Ishikawa (cell line): ENCODE results near the gene TSR1.

Experiments used
- CEBPB ChIP-seq: IDR thresholded peaks from 2 replicates; pipeline ENCODE4 v1.6.1; 2012
- CREB1 ChIP-seq: IDR thresholded peaks from 2 replicates; pipeline ENCODE4 v1.6.1; 2012; ENCODE audit warnings: low read depth
- EGR1 ChIP-seq: IDR thresholded peaks from 2 replicates; pipeline ENCODE4 v1.6.1; 2012
- EP300 ChIP-seq: IDR thresholded peaks from 2 replicates; pipeline ENCODE4 v1.6.1; 2012; ENCODE audit warnings: borderline replicate concordance
- FOXM1 ChIP-seq: IDR thresholded peaks from 2 replicates; pipeline ENCODE4 v1.6.1; 2012; ENCODE audit warnings: low read depth, borderline replicate concordance
- MAX ChIP-seq: IDR thresholded peaks from 2 replicates; pipeline ENCODE4 v1.6.1; 2012
- NFIC ChIP-seq: IDR thresholded peaks from 2 replicates; pipeline ENCODE4 v1.6.1; 2012
- RAD21 ChIP-seq: IDR thresholded peaks from 2 replicates; pipeline ENCODE4 v1.6.1; 2012; ENCODE audit warnings: low read depth
- TAF1 ChIP-seq: IDR thresholded peaks from 2 replicates; pipeline ENCODE4 v1.6.1; 2012; ENCODE audit warnings: low read depth, mild to moderate bottlenecking
- TCF12 ChIP-seq: IDR thresholded peaks from 2 replicates; pipeline ENCODE4 v1.6.1; 2012; ENCODE audit warnings: low read depth
- TEAD4 ChIP-seq: IDR thresholded peaks from 2 replicates; pipeline ENCODE4 v1.6.1; 2012
- USF1 ChIP-seq: IDR thresholded peaks from 2 replicates; pipeline ENCODE4 v1.6.1; 2012
- YY1 ChIP-seq: IDR thresholded peaks from 2 replicates; pipeline ENCODE4 v1.6.1; 2012; ENCODE audit warnings: low read depth
- ZBTB7A ChIP-seq: IDR thresholded peaks from 2 replicates; pipeline ENCODE4 v1.6.1; 2012; ENCODE audit warnings: low read depth
- TF ChIP-seq, protein P1 (sequence below): IDR thresholded peaks from 2 replicates; pipeline ENCODE4 v1.6.1; 2012; ENCODE audit warnings: low read depth, mild to moderate bottlenecking

TSR1 gene

DNA sequence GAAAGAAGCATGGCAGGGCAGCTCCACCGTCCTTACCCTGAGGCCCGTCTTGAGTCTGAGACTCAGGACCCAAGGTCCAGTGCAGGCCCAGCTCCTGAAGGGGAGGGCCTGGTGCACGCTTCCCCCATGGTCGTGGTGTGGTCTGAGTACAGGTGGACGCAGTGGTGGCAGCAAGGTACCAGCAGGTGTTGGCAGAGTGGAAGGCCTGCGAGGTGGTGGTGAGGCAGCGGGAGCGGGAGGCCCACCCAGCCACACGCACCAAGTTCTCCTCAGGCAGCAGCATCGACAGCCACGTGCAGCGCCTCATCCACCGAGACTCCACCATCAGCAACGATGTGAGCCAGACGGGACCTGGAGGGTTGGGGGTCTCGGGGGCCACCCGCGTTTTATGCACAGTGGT lies 36.9 kb upstream of the TSR1 start:
- TF ChIP-seq TAF1 (no peak), RAD21 (no peak), USF1 (no peak), EP300 (no peak), NFIC (no peak), EGR1 (no peak), MAX (no peak), YY1 (no peak), TEAD4 (no peak), TCF12 (no peak), ZBTB7A (no peak), CREB1 (no peak)
- TF ChIP-seq, protein P1, sequence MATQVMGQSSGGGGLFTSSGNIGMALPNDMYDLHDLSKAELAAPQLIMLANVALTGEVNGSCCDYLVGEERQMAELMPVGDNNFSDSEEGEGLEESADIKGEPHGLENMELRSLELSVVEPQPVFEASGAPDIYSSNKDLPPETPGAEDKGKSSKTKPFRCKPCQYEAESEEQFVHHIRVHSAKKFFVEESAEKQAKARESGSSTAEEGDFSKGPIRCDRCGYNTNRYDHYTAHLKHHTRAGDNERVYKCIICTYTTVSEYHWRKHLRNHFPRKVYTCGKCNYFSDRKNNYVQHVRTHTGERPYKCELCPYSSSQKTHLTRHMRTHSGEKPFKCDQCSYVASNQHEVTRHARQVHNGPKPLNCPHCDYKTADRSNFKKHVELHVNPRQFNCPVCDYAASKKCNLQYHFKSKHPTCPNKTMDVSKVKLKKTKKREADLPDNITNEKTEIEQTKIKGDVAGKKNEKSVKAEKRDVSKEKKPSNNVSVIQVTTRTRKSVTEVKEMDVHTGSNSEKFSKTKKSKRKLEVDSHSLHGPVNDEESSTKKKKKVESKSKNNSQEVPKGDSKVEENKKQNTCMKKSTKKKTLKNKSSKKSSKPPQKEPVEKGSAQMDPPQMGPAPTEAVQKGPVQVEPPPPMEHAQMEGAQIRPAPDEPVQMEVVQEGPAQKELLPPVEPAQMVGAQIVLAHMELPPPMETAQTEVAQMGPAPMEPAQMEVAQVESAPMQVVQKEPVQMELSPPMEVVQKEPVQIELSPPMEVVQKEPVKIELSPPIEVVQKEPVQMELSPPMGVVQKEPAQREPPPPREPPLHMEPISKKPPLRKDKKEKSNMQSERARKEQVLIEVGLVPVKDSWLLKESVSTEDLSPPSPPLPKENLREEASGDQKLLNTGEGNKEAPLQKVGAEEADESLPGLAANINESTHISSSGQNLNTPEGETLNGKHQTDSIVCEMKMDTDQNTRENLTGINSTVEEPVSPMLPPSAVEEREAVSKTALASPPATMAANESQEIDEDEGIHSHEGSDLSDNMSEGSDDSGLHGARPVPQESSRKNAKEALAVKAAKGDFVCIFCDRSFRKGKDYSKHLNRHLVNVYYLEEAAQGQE: no peak

DNA sequence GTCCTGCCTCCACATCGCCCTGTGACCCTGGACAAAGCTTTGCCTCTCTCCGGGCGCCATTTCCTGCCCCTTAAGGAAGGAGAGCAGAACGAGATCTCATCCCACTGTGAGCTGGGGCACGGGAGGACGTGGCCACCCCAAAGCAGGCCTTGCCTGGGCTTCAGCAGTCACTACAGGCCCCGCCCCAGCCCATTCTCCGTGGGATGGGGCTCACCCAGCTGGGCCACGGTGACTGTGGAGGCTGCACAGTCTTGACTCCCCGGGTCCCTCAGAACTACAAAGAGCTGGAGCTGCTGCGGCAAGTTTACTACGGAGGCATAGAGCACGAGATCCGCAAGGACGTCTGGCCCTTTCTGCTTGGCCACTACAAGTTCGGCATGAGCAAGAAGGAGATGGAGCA lies 36.4 kb upstream of the TSR1 start:
- TF ChIP-seq USF1 (no peak), YY1 (no peak), NFIC (no peak), RAD21 (no peak), ZBTB7A (no peak), MAX (no peak), TAF1 (no peak), TEAD4 (no peak), EGR1 (no peak), EP300 (no peak), CREB1 (no peak), CEBPB (no peak), TCF12 (no peak), FOXM1 (no peak)
- TF ChIP-seq, protein P1: no peak

DNA sequence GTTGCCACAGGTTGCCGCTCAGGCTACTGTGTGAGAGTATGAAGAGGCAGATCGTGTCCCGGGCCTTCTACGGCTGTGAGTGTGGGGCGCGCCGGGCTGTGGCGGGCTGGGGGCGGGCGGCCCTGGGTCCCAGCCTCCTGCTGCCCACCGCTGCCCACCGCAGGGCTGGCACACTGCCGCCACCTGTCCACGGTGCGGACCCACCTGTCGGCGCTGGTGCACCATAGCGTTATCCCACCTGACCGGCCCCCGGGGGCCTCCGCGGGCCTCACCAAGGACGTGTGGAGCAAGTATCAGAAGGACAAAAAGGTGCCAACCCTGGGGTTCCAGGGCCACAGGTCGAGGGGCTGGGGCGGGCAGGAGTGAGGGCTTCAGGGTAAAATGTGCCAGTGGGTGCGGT lies 35.9 kb upstream of the TSR1 start:
- TF ChIP-seq MAX (no peak), TAF1 (no peak), CREB1 (no peak), NFIC (no peak), YY1 (no peak), TEAD4 (no peak), RAD21 (no peak), ZBTB7A (no peak), USF1 (no peak), EGR1 (no peak), CEBPB (no peak)

DNA sequence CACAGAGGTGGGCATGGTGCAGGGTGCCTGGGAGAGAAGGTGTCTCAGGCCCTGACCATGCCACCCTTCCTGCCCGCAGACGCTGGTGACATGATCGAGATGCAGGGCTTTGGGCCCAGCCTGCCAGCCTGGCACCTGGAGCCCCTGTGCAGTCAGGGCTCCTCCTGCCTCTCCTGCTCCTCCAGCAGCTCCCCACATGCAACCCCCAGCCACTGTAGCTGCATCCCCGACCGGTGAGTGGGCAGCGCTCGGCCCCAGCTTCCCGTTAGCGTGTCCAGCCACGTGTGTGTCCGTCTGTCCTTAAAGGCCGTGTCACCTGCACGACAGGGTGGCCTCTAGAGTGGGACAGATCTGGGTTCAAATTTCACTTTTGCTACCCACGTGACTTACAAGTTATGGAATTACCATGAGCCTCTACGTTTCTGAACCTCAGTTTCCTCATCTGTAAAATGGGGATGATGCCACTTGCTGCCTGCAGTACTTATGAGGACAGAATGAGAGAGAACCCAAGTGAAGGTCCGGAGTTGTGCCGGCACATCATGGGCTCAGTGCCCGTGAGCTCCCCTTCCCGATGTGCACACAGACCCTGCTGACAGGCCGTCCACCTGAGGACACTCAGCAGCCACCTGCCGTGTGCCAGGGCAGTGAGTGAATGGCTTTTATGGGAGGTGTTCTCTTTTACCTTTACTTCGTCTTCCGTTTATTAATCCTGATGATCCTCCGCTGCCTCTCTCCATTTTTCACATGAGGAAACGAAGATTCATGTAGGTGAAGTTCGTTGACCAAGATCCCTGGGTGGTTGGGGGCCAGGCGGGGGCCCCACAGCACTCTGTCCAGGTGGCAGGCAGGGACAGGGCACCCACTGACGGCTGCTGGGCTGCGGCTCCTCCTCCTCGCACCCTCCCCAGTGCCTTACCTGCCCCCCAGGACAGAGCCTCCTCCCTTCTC lies 35.2 kb upstream of the TSR1 start:
- no peak for TF ChIP-seq EP300
- TF ChIP-seq NFIC: no peak
- TF ChIP-seq FOXM1: no peak
- no peak for TF ChIP-seq EGR1
- no peak for TF ChIP-seq RAD21
- no peak for TF ChIP-seq YY1
- TF ChIP-seq TCF12: no peak
- TF ChIP-seq ZBTB7A: no peak
- TF ChIP-seq CEBPB: no peak
- no peak for TF ChIP-seq MAX
- no peak for TF ChIP-seq TEAD4
- no peak for TF ChIP-seq USF1
- no peak for TF ChIP-seq CREB1
- TF ChIP-seq TAF1: no peak
- TF ChIP-seq, protein P1: no peak
